Subcutaneous adipose tissue (tissue), 4 donors: ENCODE results near the gene FYN. TPM values are rescaled to one million over a fixed set of nuclear protein-coding genes. Genes with fewer than 3 reads are reported as not detected.

Experiments
- total RNA-seq, 4 donors: library from RNA; depleted of rRNA; stranded (reverse); fragments of >200 nt; gene quantifications; one replicate each; pipeline ENCODE4 v1.1.0, GENCODE V29; 2016
- TF ChIP-seq, protein P1 (sequence below): fragments of 450-650 bp; IDR thresholded peaks from one replicate; pipeline ENCODE4 v1.5.1; 2016; ENCODE audit warnings: low read depth, mild to moderate bottlenecking, control low read depth, antibody characterized with exemption, moderate library complexity

The FYN gene
- total RNA-seq, 4 donors from 2014 or later, result 185 to 279 (median 252) TPM

DNA sequence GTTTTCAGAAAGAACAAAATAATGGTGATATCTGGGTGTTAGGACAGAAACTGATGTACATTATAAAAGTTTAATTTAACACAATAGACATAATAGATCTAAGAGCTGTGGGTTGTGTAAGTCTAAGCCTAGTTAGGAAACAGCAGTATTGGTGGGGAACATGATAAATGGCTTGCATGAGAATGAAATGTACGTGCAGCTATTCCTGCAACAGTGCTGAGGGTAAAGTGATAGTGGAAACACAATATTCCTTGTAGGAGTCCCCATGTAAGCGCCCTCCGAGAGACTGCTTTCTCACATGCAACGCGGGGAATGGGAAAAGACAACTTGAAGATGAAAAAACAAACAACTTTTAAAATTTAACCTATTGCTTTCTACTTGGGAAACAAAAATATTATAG lies 171.0 kb downstream of the FYN start:
- TF ChIP-seq, protein P1, sequence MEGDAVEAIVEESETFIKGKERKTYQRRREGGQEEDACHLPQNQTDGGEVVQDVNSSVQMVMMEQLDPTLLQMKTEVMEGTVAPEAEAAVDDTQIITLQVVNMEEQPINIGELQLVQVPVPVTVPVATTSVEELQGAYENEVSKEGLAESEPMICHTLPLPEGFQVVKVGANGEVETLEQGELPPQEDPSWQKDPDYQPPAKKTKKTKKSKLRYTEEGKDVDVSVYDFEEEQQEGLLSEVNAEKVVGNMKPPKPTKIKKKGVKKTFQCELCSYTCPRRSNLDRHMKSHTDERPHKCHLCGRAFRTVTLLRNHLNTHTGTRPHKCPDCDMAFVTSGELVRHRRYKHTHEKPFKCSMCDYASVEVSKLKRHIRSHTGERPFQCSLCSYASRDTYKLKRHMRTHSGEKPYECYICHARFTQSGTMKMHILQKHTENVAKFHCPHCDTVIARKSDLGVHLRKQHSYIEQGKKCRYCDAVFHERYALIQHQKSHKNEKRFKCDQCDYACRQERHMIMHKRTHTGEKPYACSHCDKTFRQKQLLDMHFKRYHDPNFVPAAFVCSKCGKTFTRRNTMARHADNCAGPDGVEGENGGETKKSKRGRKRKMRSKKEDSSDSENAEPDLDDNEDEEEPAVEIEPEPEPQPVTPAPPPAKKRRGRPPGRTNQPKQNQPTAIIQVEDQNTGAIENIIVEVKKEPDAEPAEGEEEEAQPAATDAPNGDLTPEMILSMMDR, result no peak

DNA sequence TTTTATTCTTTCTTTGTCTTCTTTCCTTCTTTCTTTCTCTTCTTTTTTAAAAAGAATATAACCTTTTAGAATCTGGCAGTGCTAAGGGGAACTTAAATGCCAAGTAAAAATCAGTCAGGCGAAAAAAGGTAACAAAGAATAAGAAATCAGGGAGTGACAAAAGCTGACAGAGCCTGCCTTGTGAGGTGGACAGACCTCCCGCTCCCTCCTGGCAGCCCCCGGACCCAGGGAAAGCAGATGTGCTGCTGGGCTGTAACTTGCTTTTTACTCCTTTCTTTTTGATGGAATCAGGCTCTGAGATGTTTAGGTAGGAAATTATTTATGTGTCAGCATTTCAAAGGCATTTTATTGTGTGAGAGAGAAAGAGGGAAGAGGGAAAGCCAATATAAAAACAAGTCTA lies 172.1 kb downstream of the FYN start:
- TF ChIP-seq, protein P1, result no peak

GRCh38 chr6:111700135-111700690 lies 173.0 kb downstream of the FYN start:
- TF ChIP-seq, protein P1, result no peak

DNA sequence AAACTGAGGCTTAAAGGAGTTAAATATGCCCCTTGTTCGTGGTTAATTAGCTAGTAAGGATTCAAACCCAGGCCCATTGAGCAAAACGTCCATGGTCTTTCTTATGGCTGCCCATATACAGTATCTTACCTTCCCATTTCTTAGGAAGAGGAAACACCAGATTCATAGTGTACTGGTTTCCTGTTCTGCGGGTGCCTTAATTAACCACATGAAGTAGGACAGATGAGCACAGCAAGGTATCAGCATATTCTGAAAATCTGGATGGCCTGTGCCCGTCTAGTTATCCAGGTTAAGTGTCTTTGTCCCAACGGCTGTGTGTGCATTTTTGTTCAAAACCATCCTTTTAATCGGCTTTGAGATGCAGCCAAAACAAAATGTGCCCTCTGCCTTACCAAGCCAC lies 174.1 kb downstream of the FYN start:
- TF ChIP-seq, protein P1, result no peak

GRCh38 chr6:111696814-111697213 lies 176.4 kb downstream of the FYN start:
- TF ChIP-seq, protein P1, result no peak

- TF ChIP-seq, protein P1, result no peak
Measured at GRCh38 chr6:111692327-111693164, 180.7 kb downstream of the FYN start.

DNA sequence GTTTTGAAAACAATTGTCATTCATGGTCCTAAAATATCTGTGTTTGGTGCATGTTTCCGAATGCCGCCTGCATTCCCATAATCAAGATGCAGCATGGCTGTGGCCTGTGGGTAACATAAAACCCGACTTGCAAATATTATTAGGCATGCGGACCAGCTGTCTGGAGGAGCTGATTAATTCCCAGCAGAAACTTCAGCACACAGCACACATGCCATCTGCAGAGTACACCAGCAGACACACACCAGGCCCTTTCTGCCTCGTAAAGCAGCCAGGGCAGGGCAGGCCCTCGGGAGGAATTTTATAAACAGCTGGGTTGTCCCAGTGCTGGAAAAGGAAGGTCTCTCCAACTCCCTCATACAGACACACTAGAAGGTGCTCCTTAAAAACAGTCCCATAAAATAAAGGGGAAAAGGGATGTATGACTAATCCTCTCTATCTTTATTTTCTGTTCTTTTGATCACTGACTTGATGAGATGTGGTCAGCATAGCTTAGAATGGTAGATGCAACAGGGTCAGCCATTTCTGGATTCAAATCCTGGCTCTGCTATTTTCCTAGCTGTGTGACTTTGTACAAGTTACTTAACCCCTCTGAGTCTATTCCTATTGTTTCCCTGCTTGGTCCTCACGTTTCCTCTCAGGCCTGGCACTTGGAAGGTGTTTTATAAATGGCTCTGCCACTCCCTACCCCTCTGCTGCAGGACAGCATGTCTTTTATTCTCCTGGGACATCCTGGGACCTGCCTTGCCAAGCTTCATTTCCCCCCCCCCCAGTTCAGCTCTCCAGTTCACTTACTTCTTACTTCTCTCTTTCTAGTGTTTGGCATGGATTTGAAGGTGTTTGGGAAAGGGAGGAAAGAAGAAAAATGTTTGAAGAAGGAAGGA lies 181.7 kb downstream of the FYN start:
- TF ChIP-seq, protein P1, result no peak
